Peyer's patch (tissue), 4 donors: ENCODE results near the gene ELMO1. TPM values are rescaled to one million over a fixed set of nuclear protein-coding genes. Genes with fewer than 3 reads are reported as not detected.

Experiments
- DNase-seq, 3 donors: peaks; one replicate each; pipeline ENCODE4 v3.0.0-alpha.2; 2017 to 2019
- H3K27ac ChIP-seq, 4 donors: fragments of 200-600 bp; sonication (generic); one replicate each; pipeline ENCODE4 v1.5.1; 2016 to 2019
- H3K27me3 ChIP-seq, 2 donors: fragments of 200-600 bp; sonication (generic); one replicate each; pipeline ENCODE4 v1.5.1; 2019
- H3K36me3 ChIP-seq, 3 donors: fragments of 200-600 bp; sonication (generic); one replicate each; pipeline ENCODE4 v1.5.1; 2016 to 2019
- H3K4me1 ChIP-seq, 4 donors: fragments of 200-600 bp; sonication (generic); one replicate each; pipeline ENCODE4 v1.5.1; 2016 to 2019
- H3K4me3 ChIP-seq, 4 donors: fragments of 200-600 bp; sonication (generic); 1 replicate in 3 of 4; 2 replicates in 1 of 4; pipeline ENCODE4 v1.5.1; 2016 to 2019; ENCODE audit warnings: mild to moderate bottlenecking in 1 of 4
- H3K9me3 ChIP-seq, 4 donors: fragments of 200-600 bp; sonication (generic); one replicate each; pipeline ENCODE4 v1.5.1; 2016 to 2019; ENCODE audit warnings: mild to moderate bottlenecking in 1 of 4
- CTCF ChIP-seq, 6 experiments: fragments of 450-650 bp in 4 of 6; fragments of 200-600 bp in 2 of 6; sonication (generic) in 1 of 6; IDR thresholded peaks; one replicate each; pipeline ENCODE4 v1.5.1; 2017 to 2019; ENCODE audit warnings: antibody characterized with exemption in 6 of 6, mild to moderate bottlenecking in 3 of 6, moderate library complexity in 1 of 6
- POLR2A ChIP-seq, 2 donors: fragments of 450-650 bp; IDR thresholded peaks; one replicate each; pipeline ENCODE4 v1.5.1; 2017; ENCODE audit warnings: antibody characterized with exemption in 2 of 2, mild to moderate bottlenecking in 2 of 2, moderate library complexity in 2 of 2
- total RNA-seq, 4 donors: library from RNA; depleted of rRNA; stranded (reverse); fragments of >200 nt; gene quantifications; one replicate each; pipeline ENCODE4 v1.1.0, GENCODE V29; 2016

Gene ELMO1
- total RNA-seq, 4 donors from 2014 or later: 43.1 to 381 (median 72.2) TPM

- Histone ChIP-seq H3K4me1 (no peaks in the 10 kb centered on the region), H3K27me3 (no peaks in the 10 kb centered on the region), H3K27ac (no peak overlapping the region), H3K36me3 (no peaks in the 10 kb centered on the region), H3K9me3 (no peaks in the 10 kb centered on the region), H3K4me3 (no peak overlapping the region)
- DNase-seq: no peak
- TF ChIP-seq CTCF (IDR thresholded peaks at IDR 0.05): no peak
- no peak for TF ChIP-seq POLR2A (IDR thresholded peaks at IDR 0.05)
These were observed 536.9 kb downstream of the ELMO1 start for GRCh38 chr7:36911788-36912187.

- Histone ChIP-seq H3K4me1 (no peaks in the 10 kb centered on the region), H3K9me3 (no peaks in the 10 kb centered on the region), H3K27ac (no peak overlapping the region), H3K27me3 (no peaks in the 10 kb centered on the region), H3K36me3 (no peaks in the 10 kb centered on the region), H3K4me3 (no peak overlapping the region)
- TF ChIP-seq POLR2A (IDR thresholded peaks at IDR 0.05): no peak
- TF ChIP-seq CTCF (IDR thresholded peaks at IDR 0.05): no peak
- DNase-seq: no peak
These were observed 537.8 kb downstream of the ELMO1 start for GRCh38 chr7:36910859-36911258.

GRCh38 chr7:36910401-36910800 lies 538.3 kb downstream of the ELMO1 start:
- Histone ChIP-seq H3K36me3 (no peaks in the 10 kb centered on the region), H3K27ac (no peak overlapping the region), H3K4me1 (no peaks in the 10 kb centered on the region), H3K27me3 (no peaks in the 10 kb centered on the region), H3K4me3 (no peak overlapping the region), H3K9me3 (no peaks in the 10 kb centered on the region)
- TF ChIP-seq CTCF (IDR thresholded peaks at IDR 0.05) (no peak), POLR2A (IDR thresholded peaks at IDR 0.05) (no peak)
- DNase-seq: no peak

GRCh38 chr7:36906956-36907635 lies 541.6 kb downstream of the ELMO1 start:
- no peaks in the 10 kb centered on the region for H3K27me3 ChIP-seq
- no peaks in the 10 kb centered on the region for H3K4me1 ChIP-seq
- H3K4me3 ChIP-seq: no peak overlapping the region
- no peak for DNase-seq
- no peaks in the 10 kb centered on the region for H3K36me3 ChIP-seq
- H3K9me3 ChIP-seq: no peaks in the 10 kb centered on the region
- no peak overlapping the region for H3K27ac ChIP-seq
- TF ChIP-seq POLR2A (IDR thresholded peaks at IDR 0.05): no peak
- TF ChIP-seq CTCF (IDR thresholded peaks at IDR 0.05): no peak

- Histone ChIP-seq H3K4me3 (no peak overlapping the region), H3K27ac (no peak overlapping the region)
- no peak for TF ChIP-seq POLR2A (IDR thresholded peaks at IDR 0.05)
- TF ChIP-seq CTCF (IDR thresholded peaks at IDR 0.05): no peak
These were observed 542.2 kb downstream of the ELMO1 start for GRCh38 chr7:36906448-36906847.

GRCh38 chr7:36905841-36906240 lies 542.8 kb downstream of the ELMO1 start:
- DNase-seq: no peak
- Histone ChIP-seq H3K27me3 (no peaks in the 10 kb centered on the region), H3K36me3 (no peaks in the 10 kb centered on the region), H3K4me1 (no peaks in the 10 kb centered on the region), H3K4me3 (no peak overlapping the region), H3K27ac (no peak overlapping the region), H3K9me3 (no peaks in the 10 kb centered on the region)
- no peak for TF ChIP-seq POLR2A (IDR thresholded peaks at IDR 0.05)
- TF ChIP-seq CTCF (IDR thresholded peaks at IDR 0.05): no peak

More at GRCh38 chr7:36906448-36906847, 542.2 kb downstream of the ELMO1 start:
- Histone ChIP-seq H3K9me3 (no peaks in the 10 kb centered on the region), H3K4me1 (no peaks in the 10 kb centered on the region), H3K36me3 (no peaks in the 10 kb centered on the region), H3K27me3 (no peaks in the 10 kb centered on the region)
- DNase-seq: no peak
